ENCODE data around the gene PLXDC1.

Gene PLXDC1

GRCh38 chr17:39139161-39139511 lies 12.3 kb downstream of the PLXDC1 start:
- H3K27ac ChIP-seq: no peak overlapping the region
- no peaks in the 10 kb centered on the region for H3K4me1 ChIP-seq (ENCODE audit: control insufficient read depth in 1 of 2, insufficient read depth in 1 of 2, low read depth in 1 of 2, low read length in 1 of 2)
- no peak overlapping the region for H3K4me3 ChIP-seq (ENCODE audit: low read depth in 1 of 2, low read length in 1 of 2)
- H3K36me3 ChIP-seq: no peaks in the 10 kb centered on the region
- TF ChIP-seq CTCF (IDR thresholded peaks at IDR 0.05): no peak
- no peaks in the 10 kb centered on the region for H3K27me3 ChIP-seq
- no peaks in the 10 kb centered on the region for H3K9me3 ChIP-seq

DNA sequence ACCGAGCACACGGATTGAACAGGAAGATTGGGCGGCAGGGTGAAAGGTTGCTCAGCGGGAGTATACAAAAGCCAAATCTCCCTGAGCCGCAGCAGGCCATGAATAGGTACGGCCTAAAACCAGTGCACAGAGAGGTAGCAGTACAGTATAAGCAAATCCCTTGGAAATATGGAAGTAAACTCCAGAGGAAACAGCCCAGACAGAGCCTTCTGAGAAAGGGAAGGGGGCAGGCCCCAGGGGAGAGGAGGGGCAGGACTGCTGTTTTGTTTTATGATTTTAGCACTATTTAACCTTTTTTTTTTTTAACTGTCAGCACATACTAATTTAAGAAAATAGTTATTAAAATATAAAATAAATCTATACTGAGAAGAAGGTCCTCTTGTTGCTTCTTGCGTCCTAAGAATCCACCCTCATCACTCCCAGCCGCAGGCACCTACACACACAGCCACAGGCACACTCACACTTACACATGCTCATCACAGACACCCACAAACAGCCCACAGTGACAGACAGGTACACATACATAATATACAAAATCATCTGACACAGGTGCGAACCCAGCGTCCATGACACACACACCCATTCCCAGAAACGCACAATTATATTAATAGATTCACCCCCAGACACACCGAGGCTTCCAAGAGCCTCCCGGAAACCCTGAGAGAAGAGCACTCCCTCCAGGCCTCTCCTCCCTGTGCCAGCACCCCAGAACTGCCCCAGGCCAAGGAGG lies 12.8 kb downstream of the PLXDC1 start:
- Histone ChIP-seq H3K4me3 (ENCODE audit: low read depth in 1 of 2, low read length in 1 of 2) (no peak overlapping the region), H3K27me3 (no peaks in the 10 kb centered on the region), H3K4me1 (ENCODE audit: control insufficient read depth in 1 of 2, insufficient read depth in 1 of 2, low read depth in 1 of 2, low read length in 1 of 2) (no peaks in the 10 kb centered on the region), H3K36me3 (no peaks in the 10 kb centered on the region), H3K9me3 (no peaks in the 10 kb centered on the region), H3K27ac (no peak overlapping the region)
- no peak for TF ChIP-seq CTCF (IDR thresholded peaks at IDR 0.05)

DNA sequence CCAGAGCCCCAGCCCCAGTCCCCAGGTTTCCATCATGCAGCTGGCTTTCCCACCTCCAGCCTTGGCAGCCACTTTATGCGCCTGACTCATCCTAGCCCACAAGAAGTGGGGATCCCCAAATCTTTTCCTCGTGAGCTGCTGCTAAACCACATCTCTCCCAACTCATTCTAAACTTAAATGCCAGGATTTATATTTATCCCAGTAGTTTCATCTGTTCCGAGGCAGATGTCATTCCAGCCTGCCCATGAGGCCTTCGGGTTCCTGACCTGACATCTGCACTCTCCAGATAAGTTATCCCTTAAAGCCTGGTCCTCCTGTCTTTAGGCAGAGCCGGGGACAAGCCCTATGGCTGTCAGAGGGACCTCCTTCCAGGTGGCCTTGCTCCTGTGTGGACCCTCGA lies 16.6 kb downstream of the PLXDC1 start:
- Histone ChIP-seq H3K36me3 (no peaks in the 10 kb centered on the region), H3K27ac (no peak overlapping the region), H3K4me1 (ENCODE audit: control insufficient read depth in 1 of 2, insufficient read depth in 1 of 2, low read depth in 1 of 2, low read length in 1 of 2) (no peaks in the 10 kb centered on the region), H3K4me3 (ENCODE audit: low read depth in 1 of 2, low read length in 1 of 2) (no peak overlapping the region), H3K27me3 (no peaks in the 10 kb centered on the region), H3K9me3 (no peaks in the 10 kb centered on the region)
- no peak for TF ChIP-seq CTCF (IDR thresholded peaks at IDR 0.05)

GRCh38 chr17:39132192-39132610 lies 19.2 kb downstream of the PLXDC1 start:
- no peak overlapping the region for H3K4me3 ChIP-seq (ENCODE audit: low read depth in 1 of 2, low read length in 1 of 2)
- TF ChIP-seq CTCF (IDR thresholded peaks at IDR 0.05): no peak
- H3K4me1 ChIP-seq (ENCODE audit: control insufficient read depth in 1 of 2, insufficient read depth in 1 of 2, low read depth in 1 of 2, low read length in 1 of 2): no peaks in the 10 kb centered on the region
- H3K27ac ChIP-seq: no peak overlapping the region
- no peaks in the 10 kb centered on the region for H3K9me3 ChIP-seq
- no peaks in the 10 kb centered on the region for H3K36me3 ChIP-seq
- H3K27me3 ChIP-seq: no peaks in the 10 kb centered on the region

- H3K27me3 ChIP-seq: no peaks in the 10 kb centered on the region
- H3K4me3 ChIP-seq (ENCODE audit: low read depth in 1 of 2, low read length in 1 of 2): no peak overlapping the region
- H3K36me3 ChIP-seq: no peaks in the 10 kb centered on the region
- TF ChIP-seq CTCF (IDR thresholded peaks at IDR 0.05): no peak
- H3K27ac ChIP-seq: no peak overlapping the region
- no peaks in the 10 kb centered on the region for H3K9me3 ChIP-seq
- no peaks in the 10 kb centered on the region for H3K4me1 ChIP-seq (ENCODE audit: control insufficient read depth in 1 of 2, insufficient read depth in 1 of 2, low read depth in 1 of 2, low read length in 1 of 2)
These were observed 19.8 kb downstream of the PLXDC1 start for GRCh38 chr17:39131616-39132015.
